Stomach (tissue), 9 donors: ENCODE data around the gene EPN2. TPM values are rescaled to one million over a fixed set of nuclear protein-coding genes. Genes with fewer than 3 reads are reported as not detected.
A peak's percentile ranks its signal among the peaks of the same experiment; 100 is the strongest.

Experiments
- DNase-seq, 2 donors: peaks; one replicate each; pipeline versions ENCODE4 v3.0.0 to v3.0.0-alpha.2; 2013 to 2019
- H3K27ac ChIP-seq, 5 donors: fragments of 200-600 bp in 4 of 5; sonication (generic) in 4 of 5; one replicate each; pipeline ENCODE4 v1.5.1; 2013 to 2019; ENCODE audit warnings: mild to moderate bottlenecking in 1 of 5, moderate library complexity in 1 of 5
- H3K27me3 ChIP-seq, 3 donors: fragments of 200-600 bp; sonication (generic); one replicate each; pipeline ENCODE4 v1.5.1; 2017 to 2019; ENCODE audit warnings: mixed run types in 1 of 3
- H3K36me3 ChIP-seq, 4 donors: fragments of 200-600 bp; sonication (generic); 1 replicate in 3 of 4; 2 replicates in 1 of 4; pipeline ENCODE4 v1.5.1; 2016 to 2019
- H3K4me1 ChIP-seq, 4 donors: fragments of 200-600 bp; sonication (generic); one replicate each; pipeline ENCODE4 v1.5.1; 2016 to 2019
- H3K4me3 ChIP-seq, 4 donors: fragments of 200-600 bp; sonication (generic) in 3 of 4; one replicate each; pipeline ENCODE4 v1.5.1; 2016 to 2019; ENCODE audit warnings: mild to moderate bottlenecking in 1 of 4
- H3K9me3 ChIP-seq, 4 donors: fragments of 200-600 bp; sonication (generic); one replicate each; pipeline ENCODE4 v1.5.1; 2016 to 2019
- EP300 ChIP-seq: sonication (generic); formaldehyde crosslinking; IDR thresholded peaks from one replicate; pipeline ENCODE4 v1.6.1; 2017; ENCODE audit warnings: antibody characterized with exemption
- POLR2A ChIP-seq, 4 donors: fragments of 450-650 bp; IDR thresholded peaks; one replicate each; pipeline ENCODE4 v1.6.1; 2016; ENCODE audit warnings: antibody characterized with exemption in 4 of 4, control low read depth in 2 of 4, mild to moderate bottlenecking in 1 of 4, moderate library complexity in 1 of 4
- POLR2AphosphoS5 ChIP-seq, 3 donors: sonication (generic); formaldehyde crosslinking; IDR thresholded peaks; one replicate each; pipeline ENCODE4 v1.6.1; 2016; ENCODE audit warnings: antibody characterized with exemption in 3 of 3
- WGBS, 5 donors: extraction: QIAGEN DNeasy Blood & Tissue Kit in 3 of 5; methylation state at CpG; one replicate each; pipeline versions ENCODE4 v1.1.5 to v1.1.7; 2013 to 2018; 5-methylcytosine and 5-hydroxymethylcytosine counted together
- intact Hi-C: fragments of 100-400 bp; cut with DNase I; formaldehyde crosslinking; loops from one replicate; pipeline ENCODE4 v1.15.1; 2023; ENCODE audit warnings: low total_unique reads
- polyA plus RNA-seq, 3 donors: library from polyadenylated mRNA; stranded (reverse); fragments of 200-250 nt; gene quantifications; one replicate each; pipeline ENCODE4 v1.2.3, GENCODE V29; 2013
- total RNA-seq, 5 donors: library from RNA; depleted of rRNA; stranded (reverse); fragments of >200 nt; gene quantifications; one replicate each; pipeline versions ENCODE4 v1.1.0 to v1.2.3, GENCODE V29; 2014 to 2016
- TF ChIP-seq, protein P1 (sequence below), 7 experiments: fragments of 450-650 bp in 4 of 7; fragments of 200-600 bp in 3 of 7; sonication (generic) in 3 of 7; IDR thresholded peaks; one replicate each; pipeline ENCODE4 v1.5.1; 2016 to 2019; ENCODE audit warnings: antibody characterized with exemption in 7 of 7, control low read depth in 2 of 7, mild to moderate bottlenecking in 1 of 7
- donor health status: healthy with polysubstance abuse.
- donor health status: Bipolar disorder and iron deficiency.
- donor health status: healthy.

Gene EPN2
- total and polyA plus RNA-seq, 8 donors = 10.7 to 71.9 (median 25.7) TPM

GRCh38 chr17:19380481-19381301 lies 143.5 kb downstream of the EPN2 start:
- Histone ChIP-seq H3K9me3 (no peaks in the 10 kb centered on the region), H3K4me3 (no peak overlapping the region), H3K27me3 (no peaks in the 10 kb centered on the region), H3K27ac (peak overlapping the region in 1 of 5 donors; percentile 96), H3K36me3 (peaks cover 46 to 62% (median 55%) of the 10 kb centered on the region in 4 donors), H3K4me1 (peaks cover 45 to 84% (median 78%) of the 10 kb centered on the region in 4 donors)
- no peak for DNase-seq
- WGBS, 5 donors = 89 to 94% (median 92%) methylated on average over 23 to 29 of the region's 29 CpGs
- TF ChIP-seq, protein P1, sequence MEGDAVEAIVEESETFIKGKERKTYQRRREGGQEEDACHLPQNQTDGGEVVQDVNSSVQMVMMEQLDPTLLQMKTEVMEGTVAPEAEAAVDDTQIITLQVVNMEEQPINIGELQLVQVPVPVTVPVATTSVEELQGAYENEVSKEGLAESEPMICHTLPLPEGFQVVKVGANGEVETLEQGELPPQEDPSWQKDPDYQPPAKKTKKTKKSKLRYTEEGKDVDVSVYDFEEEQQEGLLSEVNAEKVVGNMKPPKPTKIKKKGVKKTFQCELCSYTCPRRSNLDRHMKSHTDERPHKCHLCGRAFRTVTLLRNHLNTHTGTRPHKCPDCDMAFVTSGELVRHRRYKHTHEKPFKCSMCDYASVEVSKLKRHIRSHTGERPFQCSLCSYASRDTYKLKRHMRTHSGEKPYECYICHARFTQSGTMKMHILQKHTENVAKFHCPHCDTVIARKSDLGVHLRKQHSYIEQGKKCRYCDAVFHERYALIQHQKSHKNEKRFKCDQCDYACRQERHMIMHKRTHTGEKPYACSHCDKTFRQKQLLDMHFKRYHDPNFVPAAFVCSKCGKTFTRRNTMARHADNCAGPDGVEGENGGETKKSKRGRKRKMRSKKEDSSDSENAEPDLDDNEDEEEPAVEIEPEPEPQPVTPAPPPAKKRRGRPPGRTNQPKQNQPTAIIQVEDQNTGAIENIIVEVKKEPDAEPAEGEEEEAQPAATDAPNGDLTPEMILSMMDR (IDR thresholded peaks at IDR 0.05) = no peak
- no peak for TF ChIP-seq POLR2AphosphoS5 (IDR thresholded peaks at IDR 0.05)
- TF ChIP-seq EP300 = no peak
- TF ChIP-seq POLR2A (IDR thresholded peaks at IDR 0.05) = no peak
- intact Hi-C loops = no loop called here

DNA sequence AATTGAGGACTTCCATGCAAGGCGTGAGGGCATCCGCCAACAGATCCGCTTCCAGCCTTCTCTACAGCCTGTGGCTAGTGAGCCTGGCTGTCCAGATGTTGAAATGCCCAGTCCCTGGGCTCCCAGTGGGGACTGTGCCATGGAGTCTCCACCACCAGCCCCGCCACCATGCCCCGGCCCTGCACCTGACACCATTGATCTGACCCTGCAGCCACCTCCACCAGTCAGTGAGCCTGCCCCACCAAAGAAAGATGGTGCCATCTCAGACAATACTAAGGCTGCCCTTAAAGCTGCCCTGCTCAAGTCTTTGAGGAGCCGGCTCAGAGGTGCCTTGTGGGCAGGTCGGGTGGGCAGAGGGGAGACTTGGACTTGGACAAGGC lies 144.2 kb downstream of the EPN2 start:
- no peak for TF ChIP-seq POLR2A (IDR thresholded peaks at IDR 0.05)
- TF ChIP-seq, protein P1 (IDR thresholded peaks at IDR 0.05) = no peak
- TF ChIP-seq EP300 = no peak
- no peak for TF ChIP-seq POLR2AphosphoS5 (IDR thresholded peaks at IDR 0.05)
- H3K27ac ChIP-seq = peak overlapping the region in 2 of 5 donors; percentile 24 to 94
- intact Hi-C loops = no loop called here
- no peak for DNase-seq
- 88 to 96% (median 95%) methylated on average over 7 of the region's 7 CpGs for WGBS, 5 donors
- no peaks in the 10 kb centered on the region for H3K27me3 ChIP-seq
- peaks cover 46 to 62% (median 55%) of the 10 kb centered on the region in 4 donors for H3K36me3 ChIP-seq
- H3K4me3 ChIP-seq = no peak overlapping the region
- H3K4me1 ChIP-seq = peaks cover 52 to 86% (median 81%) of the 10 kb centered on the region in 4 donors
- H3K9me3 ChIP-seq = no peaks in the 10 kb centered on the region

GRCh38 chr17:19381741-19382444 lies 144.7 kb downstream of the EPN2 start:
- peaks cover 57 to 86% (median 83%) of the 10 kb centered on the region in 4 donors for H3K4me1 ChIP-seq
- H3K27me3 ChIP-seq = no peaks in the 10 kb centered on the region
- no peaks in the 10 kb centered on the region for H3K9me3 ChIP-seq
- peaks cover 46 to 62% (median 55%) of the 10 kb centered on the region in 4 donors for H3K36me3 ChIP-seq
- H3K4me3 ChIP-seq = no peak overlapping the region
- intact Hi-C loops = no loop called here
- peak overlapping the region in 4 of 5 donors; percentile 24 to 94 (median 40) for H3K27ac ChIP-seq
- 87 to 94% (median 92%) methylated on average over 26 to 31 of the region's 31 CpGs for WGBS, 5 donors
- DNase-seq = no peak
- TF ChIP-seq EP300 (no peak), POLR2A (IDR thresholded peaks at IDR 0.05) (no peak), POLR2AphosphoS5 (IDR thresholded peaks at IDR 0.05) (no peak)
- TF ChIP-seq, protein P1 (IDR thresholded peaks at IDR 0.05) = no peak

- no peak for DNase-seq
These were observed 145.6 kb downstream of the EPN2 start for GRCh38 chr17:19382531-19383444.

More at GRCh38 chr17:19382531-19383444, 145.6 kb downstream of the EPN2 start:
- no peaks in the 10 kb centered on the region for H3K9me3 ChIP-seq
- 80 to 95% (median 87%) methylated on average over 7 to 13 of the region's 13 CpGs for WGBS, 5 donors
- no peak overlapping the region for H3K4me3 ChIP-seq
- TF ChIP-seq POLR2A (IDR thresholded peaks at IDR 0.05) (no peak), POLR2AphosphoS5 (IDR thresholded peaks at IDR 0.05) (no peak), EP300 (no peak)
- TF ChIP-seq, protein P1 (IDR thresholded peaks at IDR 0.05) = no peak
- peaks cover 64 to 90% (median 84%) of the 10 kb centered on the region in 4 donors for H3K4me1 ChIP-seq
- H3K27ac ChIP-seq = peak overlapping the region in 3 of 5 donors; percentile 53 to 94 (median 89)
- H3K36me3 ChIP-seq = peaks cover 46 to 62% (median 55%) of the 10 kb centered on the region in 4 donors
- no peaks in the 10 kb centered on the region for H3K27me3 ChIP-seq
- intact Hi-C loops = no loop called here
